K562 (cell line): ENCODE measurements around the gene PCSK5.

Source experiments
- CREB5 ChIP-seq: fragments of 250-450 bp; sonication (Bioruptor Pico); IDR thresholded peaks from 2 replicates; pipeline ENCODE4 v1.5.0; 2020; ENCODE audit warnings: mild to moderate bottlenecking
- CTCF ChIP-seq, 3 experiments: IDR thresholded peaks in 2 of 3; conservative IDR thresholded peaks in 1 of 3; 2 replicates each; pipeline ENCODE4 v1.5.1; 2011 to 2012; ENCODE audit warnings: low read length in 3 of 3, mild to moderate bottlenecking in 3 of 3, control low read depth in 2 of 3, improper control_type of control experiment in 1 of 3, inconsistent platforms in 1 of 3, low read depth in 1 of 3, mixed read lengths in 1 of 3, moderate library complexity in 1 of 3; ENCODE audit not compliant: insufficient read depth in 2 of 3
- ELF1 ChIP-seq: fragments of 200-800 bp; sonication (Bioruptor generic); IDR thresholded peaks from 2 replicates; pipeline ENCODE4 v1.6.1; 2016; ENCODE audit warnings: missing genetic modification characterization, missing compliant biosample characterization
- RFX5 ChIP-seq: IDR thresholded peaks from 2 replicates; pipeline ENCODE4 v1.6.1; 2011; ENCODE audit warnings: low read depth, mild to moderate bottlenecking, improper control_type of control experiment, low read length
- SLC30A9 ChIP-seq: fragments of 250-450 bp; sonication (Bioruptor Pico); IDR thresholded peaks from 2 replicates; pipeline ENCODE4 v1.8.0; 2022; ENCODE audit warnings: mild to moderate bottlenecking, moderate library complexity
- ZNF655 ChIP-seq: fragments of 250-450 bp; sonication (Bioruptor Pico); IDR thresholded peaks from 2 replicates; pipeline ENCODE4 v1.5.0; 2021
- ZZZ3 ChIP-seq: fragments of 450-650 bp; IDR thresholded peaks from 2 replicates; pipeline ENCODE4 v1.6.1; 2016; ENCODE audit warnings: antibody characterized with exemption, mild to moderate bottlenecking, moderate library complexity

GRCh38 chr9:76090330-76090729 is 199.9 kb downstream of the PCSK5 start:
- TF ChIP-seq ZNF655 (CRISPR knock-in tag), result no peak
- no peak for TF ChIP-seq CTCF (IDR thresholded peaks at IDR 0.05 in 2 of 3, conservative IDR thresholded peaks at IDR 0.05 in 1 of 3; ENCODE audit: insufficient read depth in 2 of 3, low read depth in 1 of 3, low read length in 3 of 3)
- no peak for TF ChIP-seq RFX5
- no peak for TF ChIP-seq CREB5
- TF ChIP-seq ZZZ3, result no peak
- TF ChIP-seq ELF1 (tag), result no peak
- no peak for TF ChIP-seq SLC30A9 (CRISPR knock-in tag)
